Measurements from ENCODE around the gene MLANA. TPM values are rescaled to one million over a fixed set of nuclear protein-coding genes. Genes with fewer than 3 reads are reported as not detected.

Gene MLANA
- total RNA-seq, 1 experiment from 2014 or later = 0.04 TPM

- Histone ChIP-seq H3K4me3 (no peak overlapping the region), H3K4me1 (peaks cover 25% of the 10 kb centered on the region), H3K27ac (no peak overlapping the region), H3K36me3 (no peaks in the 10 kb centered on the region), H3K9me3 (replicated peaks) (no peaks in the 10 kb centered on the region), H3K27me3 (no peaks in the 10 kb centered on the region)
- peak in 1 of 2 experiments; percentile 27 for DNase-seq
These were observed 58.5 kb downstream of the MLANA start for GRCh38 chr9:5949103-5949699.

- no peak overlapping the region for H3K27ac ChIP-seq
- H3K36me3 ChIP-seq = no peaks in the 10 kb centered on the region
- no peak overlapping the region for H3K4me3 ChIP-seq
- H3K4me1 ChIP-seq = peaks cover 25% of the 10 kb centered on the region
- H3K27me3 ChIP-seq = no peaks in the 10 kb centered on the region
- H3K9me3 ChIP-seq (replicated peaks) = no peaks in the 10 kb centered on the region
- DNase-seq = no peak
These were observed 59.6 kb downstream of the MLANA start for GRCh38 chr9:5950261-5950660.

- Histone ChIP-seq H3K9me3 (replicated peaks) (no peaks in the 10 kb centered on the region), H3K4me3 (no peak overlapping the region), H3K4me1 (peaks cover 25% of the 10 kb centered on the region), H3K27me3 (no peaks in the 10 kb centered on the region), H3K36me3 (no peaks in the 10 kb centered on the region), H3K27ac (no peak overlapping the region)
- no peak for DNase-seq
These were observed 61.1 kb downstream of the MLANA start for GRCh38 chr9:5951686-5952211.

GRCh38 chr9:5953743-5954707 is 63.3 kb downstream of the MLANA start:
- H3K36me3 ChIP-seq = no peaks in the 10 kb centered on the region
- peaks cover 13% of the 10 kb centered on the region for H3K4me1 ChIP-seq
- no peak overlapping the region for H3K27ac ChIP-seq
- H3K4me3 ChIP-seq = no peak overlapping the region
- no peaks in the 10 kb centered on the region for H3K27me3 ChIP-seq
- no peak for DNase-seq
- no peaks in the 10 kb centered on the region for H3K9me3 ChIP-seq (replicated peaks)

DNA sequence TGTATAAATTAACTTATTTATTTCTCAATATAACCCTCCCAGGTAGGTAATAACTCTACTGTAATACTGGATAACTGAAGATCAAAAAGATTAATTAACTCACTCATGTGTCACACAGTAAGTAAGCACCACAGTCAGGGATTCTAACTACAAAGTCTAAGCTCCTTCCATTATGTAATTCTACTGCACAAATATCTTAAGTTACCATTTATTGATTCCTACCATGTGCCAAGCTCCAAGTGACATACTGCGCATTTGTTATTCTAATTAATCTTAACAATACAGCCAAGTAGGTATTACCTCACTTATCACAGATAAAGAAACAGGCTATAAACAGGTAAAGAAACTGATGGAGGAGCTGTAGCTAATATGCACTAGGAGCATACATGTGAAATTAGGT is 66.5 kb downstream of the MLANA start:
- H3K27ac ChIP-seq = no peak overlapping the region
- no peaks in the 10 kb centered on the region for H3K9me3 ChIP-seq (replicated peaks)
- DNase-seq = no peak
- no peaks in the 10 kb centered on the region for H3K27me3 ChIP-seq
- no peaks in the 10 kb centered on the region for H3K4me1 ChIP-seq
- no peaks in the 10 kb centered on the region for H3K36me3 ChIP-seq
- H3K4me3 ChIP-seq = no peak overlapping the region

- no peak overlapping the region for H3K4me3 ChIP-seq
- H3K36me3 ChIP-seq = no peaks in the 10 kb centered on the region
- H3K27ac ChIP-seq = no peak overlapping the region
- no peaks in the 10 kb centered on the region for H3K9me3 ChIP-seq (replicated peaks)
- DNase-seq = no peak
- no peaks in the 10 kb centered on the region for H3K27me3 ChIP-seq
- H3K4me1 ChIP-seq = no peaks in the 10 kb centered on the region
These were observed 67.6 kb downstream of the MLANA start for GRCh38 chr9:5958273-5958672.

Other genes starting within 250 kb of the MLANA start
- 8.8 and 10.4 TPM in 2 replicates for gene ERMP1, start 57.8 kb upstream of the MLANA start, total RNA-seq (2014; rRNA removed; shearing (Covaris generic))
- gene RANBP6, start 124.7 kb downstream of the MLANA start, total RNA-seq (2014; rRNA removed; shearing (Covaris generic)) = 23.4 and 25.2 TPM in 2 replicates

Data from SJCRH30 (cell line).